HG02642 (cell line): ENCODE data around the gene CUEDC1.

ENCODE experiments used
- ATAC-seq: cut with Tn5 transposase; IDR thresholded peaks from one replicate; pipeline ENCODE4 v1.9.1; 2021; ENCODE audit warnings: mild to moderate bottlenecking; ENCODE audit not compliant: unreplicated experiment, poor library complexity

The CUEDC1 gene

DNA sequence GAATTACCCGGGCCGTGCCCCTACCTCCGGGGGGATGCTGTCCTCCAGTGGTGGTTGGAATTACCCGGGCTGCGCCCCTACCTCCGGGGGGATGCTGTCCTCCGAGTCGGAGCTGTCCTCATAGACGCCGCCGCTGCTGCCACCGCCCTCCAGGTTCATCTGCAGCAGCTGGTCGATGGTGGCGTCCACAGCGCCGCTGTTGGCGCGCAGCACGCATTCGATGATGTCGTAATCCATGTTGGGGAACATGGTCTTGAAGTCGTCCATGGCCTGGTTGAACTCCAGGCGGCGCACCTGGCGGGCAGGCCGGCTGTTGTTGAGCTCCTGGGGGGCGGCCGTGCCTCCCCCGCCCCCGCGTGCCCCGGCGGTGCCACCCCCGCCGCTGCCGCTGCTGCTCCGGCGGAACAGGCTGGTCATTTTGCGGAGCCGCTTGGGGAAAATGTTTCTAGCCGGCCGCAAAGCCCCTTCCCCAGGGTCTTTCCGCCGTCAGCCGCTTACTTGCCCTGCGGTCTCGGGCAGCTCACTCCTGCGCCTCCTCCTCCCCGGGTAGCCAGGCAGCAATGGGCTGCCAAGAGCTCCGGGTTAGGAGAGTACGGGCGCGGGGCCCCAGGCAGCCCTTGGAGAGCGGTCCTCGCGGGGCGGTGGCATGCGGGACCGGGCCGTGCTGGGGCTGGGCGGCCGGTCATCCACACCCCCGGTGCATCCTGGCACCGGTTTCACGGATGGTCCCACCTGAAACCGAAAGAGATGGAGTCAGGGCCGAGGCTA lies 69.9 kb downstream of the CUEDC1 start:
- ATAC-seq: no peak

DNA sequence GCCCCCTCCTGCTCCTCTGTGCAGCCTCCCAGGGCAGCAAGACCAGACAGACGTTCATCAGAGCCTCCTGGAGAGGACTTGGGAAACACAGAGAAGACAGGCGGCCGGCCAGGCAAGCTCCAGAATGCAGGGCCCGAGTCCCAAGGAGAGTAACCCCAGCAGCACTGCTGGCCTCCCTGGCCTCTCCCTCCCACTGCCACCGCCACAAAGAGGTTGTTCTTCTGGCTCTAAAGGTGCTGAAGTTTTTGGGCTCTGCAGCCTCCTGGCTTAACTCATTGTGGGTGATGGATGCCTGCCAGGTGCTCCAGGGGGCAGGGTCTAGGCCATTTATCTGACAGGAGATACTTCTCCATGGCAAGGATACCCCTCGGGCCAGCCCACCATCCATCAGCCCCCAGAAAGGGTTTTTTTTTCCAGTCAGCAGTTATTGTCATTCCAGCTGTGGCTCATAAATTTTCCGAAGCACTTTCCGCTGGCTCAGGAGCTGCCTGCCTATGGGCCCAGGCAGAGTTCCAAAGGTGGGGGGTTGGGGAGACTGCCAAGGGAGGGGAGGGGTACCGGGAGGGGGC lies 73.3 kb downstream of the CUEDC1 start:
- no peak for ATAC-seq

DNA sequence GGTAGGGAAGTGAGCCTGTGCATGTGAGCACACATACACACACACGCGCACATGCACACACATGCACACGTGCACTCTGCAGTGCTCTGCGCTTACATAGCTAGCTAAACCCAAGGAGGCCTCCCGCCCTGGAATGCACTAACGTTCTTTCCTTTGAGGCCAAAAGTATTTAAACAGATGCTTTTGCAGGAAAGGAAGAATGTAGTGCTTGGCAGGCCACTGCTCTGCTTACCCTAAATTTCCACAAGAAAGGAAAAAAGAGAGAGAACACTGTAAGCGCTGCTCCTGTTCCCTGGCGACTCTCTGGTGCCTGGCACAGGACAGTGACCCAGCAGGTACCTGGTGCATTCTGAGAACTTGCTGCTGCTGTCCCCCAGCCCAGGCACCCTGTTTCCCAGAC lies 74.1 kb downstream of the CUEDC1 start:
- ATAC-seq: no peak

DNA sequence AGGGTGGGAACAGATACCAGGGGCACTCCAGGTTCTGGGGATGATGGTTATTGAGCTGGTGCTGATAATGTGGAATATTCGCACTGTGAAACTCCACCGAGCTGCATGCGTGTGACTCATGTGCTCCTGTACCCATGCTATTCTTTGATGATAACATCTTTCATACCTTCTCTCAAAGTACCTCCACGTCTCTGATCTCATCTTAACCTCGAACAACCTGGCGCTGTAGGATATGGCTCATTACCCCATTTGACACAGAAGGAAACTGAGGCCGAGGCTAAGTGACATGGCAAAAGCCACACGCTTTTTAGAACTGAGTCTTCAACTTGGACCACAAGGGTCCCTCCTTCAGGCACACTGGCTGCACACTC lies 75.1 kb downstream of the CUEDC1 start:
- no peak for ATAC-seq

DNA sequence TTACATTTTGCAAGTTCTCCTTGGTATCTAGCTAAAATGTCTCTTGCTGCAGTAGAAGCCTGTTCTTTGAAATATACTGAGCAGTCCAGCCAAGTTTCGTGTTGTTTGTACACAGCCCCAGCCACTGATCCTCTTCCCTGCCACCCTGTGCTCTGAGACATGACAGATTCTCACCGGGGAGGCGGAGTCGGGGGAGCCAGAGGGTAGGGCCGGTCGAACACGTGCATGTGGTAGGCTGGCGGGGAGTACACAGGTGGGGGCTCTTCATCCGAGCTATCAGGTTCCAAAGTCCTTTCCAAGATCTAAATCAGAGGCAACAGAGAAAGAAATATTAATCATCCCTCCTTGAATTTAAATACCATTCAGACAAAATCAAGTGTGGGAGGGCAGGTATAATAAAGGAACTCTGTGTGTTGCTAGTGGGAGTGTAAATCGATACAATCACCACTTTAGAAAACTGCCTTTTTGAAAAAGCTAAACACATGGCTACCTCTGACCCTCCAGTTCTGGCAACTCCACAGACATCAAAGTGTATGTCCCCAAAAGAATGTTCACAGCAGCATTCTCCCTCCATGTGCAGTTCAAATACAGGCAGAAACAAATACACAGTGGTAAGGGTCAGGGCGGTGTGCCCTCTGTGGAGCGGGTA lies 75.7 kb downstream of the CUEDC1 start:
- ATAC-seq: no peak

DNA sequence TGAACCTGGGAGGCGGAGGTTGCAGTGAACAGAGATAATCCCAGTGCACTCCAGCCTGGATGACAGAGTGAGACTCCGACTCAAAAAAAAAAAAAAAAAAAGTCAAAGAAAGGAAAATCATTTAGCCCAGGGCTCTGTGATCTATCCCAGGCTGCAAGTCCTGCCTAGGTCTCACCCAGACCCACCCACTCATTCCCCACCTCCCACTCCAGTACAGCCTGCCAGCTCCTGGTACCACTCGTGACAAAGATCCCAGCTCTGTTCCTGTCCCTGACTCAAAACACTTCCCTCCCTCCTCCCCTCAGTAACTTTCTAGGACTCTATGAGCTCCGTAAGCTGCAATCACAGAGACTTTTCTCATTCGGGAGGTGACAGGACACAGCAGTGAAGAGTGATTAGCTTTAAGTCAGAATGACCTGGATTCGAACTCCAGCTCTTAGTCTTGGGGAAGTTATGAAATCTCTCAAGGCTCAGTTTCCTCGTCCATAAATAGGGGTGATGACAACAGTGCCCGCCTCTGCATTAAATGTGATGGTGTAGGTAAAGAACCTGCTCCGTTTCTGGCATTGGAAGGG lies 77.3 kb downstream of the CUEDC1 start:
- ATAC-seq: no peak

DNA sequence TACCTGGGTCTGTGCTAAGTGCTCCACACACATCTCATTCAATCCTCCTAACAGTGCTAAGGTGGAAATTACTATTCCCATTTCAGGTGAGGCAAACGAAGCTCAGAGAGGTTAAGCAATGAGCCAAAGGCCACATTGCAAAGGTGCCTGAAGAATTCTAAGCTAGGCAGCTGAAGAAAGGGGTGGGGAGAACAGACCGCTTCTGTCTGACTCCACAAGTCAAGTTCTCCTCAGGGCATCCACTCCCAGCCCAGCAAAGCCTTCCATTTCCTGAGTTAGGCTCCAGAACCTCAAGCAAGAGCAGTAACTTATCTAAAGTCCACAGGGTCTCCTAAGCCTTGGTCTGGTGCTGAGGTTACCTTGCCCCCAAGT lies 78.4 kb downstream of the CUEDC1 start:
- no peak for ATAC-seq

DNA sequence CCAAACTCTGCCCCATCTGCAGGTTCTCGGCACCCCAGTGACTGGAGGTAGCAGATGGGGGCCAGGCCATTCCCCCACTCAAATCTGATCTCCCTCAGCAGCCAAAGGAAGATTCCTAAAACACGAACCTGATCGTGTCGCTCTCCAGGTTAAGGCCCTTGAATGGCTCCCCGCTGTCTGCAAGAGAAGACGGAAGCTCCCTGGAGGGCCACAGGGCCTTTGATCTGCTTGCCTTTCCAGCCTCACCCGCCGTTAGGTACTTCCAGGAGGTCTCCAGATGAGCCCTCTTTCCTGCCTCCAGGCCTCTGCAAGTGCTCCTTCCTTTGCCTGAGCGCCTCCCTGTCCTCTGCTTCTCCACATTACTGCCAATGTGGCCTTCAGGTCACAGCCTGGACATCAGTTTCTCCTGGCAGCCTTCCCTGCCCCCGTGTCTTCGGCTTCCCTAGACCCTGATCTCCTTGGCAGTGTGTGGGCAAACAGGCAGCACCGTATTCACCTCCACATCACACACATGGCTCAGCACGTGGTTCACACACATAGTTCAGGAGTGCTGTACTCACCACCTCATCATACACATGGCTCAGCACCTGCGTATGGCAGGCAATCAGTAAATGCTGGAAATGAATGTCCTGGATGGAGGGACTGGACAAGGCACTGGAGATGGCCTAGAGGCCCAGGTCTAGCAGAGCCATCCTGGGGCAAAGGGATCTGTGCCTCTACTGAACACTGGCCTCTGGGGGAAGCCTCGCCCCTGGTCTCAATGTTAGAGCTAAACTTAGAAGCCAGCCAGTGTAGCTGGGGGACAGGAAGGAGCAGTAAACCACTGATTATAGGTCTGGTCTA lies 79.0 kb downstream of the CUEDC1 start:
- ATAC-seq: no peak

DNA sequence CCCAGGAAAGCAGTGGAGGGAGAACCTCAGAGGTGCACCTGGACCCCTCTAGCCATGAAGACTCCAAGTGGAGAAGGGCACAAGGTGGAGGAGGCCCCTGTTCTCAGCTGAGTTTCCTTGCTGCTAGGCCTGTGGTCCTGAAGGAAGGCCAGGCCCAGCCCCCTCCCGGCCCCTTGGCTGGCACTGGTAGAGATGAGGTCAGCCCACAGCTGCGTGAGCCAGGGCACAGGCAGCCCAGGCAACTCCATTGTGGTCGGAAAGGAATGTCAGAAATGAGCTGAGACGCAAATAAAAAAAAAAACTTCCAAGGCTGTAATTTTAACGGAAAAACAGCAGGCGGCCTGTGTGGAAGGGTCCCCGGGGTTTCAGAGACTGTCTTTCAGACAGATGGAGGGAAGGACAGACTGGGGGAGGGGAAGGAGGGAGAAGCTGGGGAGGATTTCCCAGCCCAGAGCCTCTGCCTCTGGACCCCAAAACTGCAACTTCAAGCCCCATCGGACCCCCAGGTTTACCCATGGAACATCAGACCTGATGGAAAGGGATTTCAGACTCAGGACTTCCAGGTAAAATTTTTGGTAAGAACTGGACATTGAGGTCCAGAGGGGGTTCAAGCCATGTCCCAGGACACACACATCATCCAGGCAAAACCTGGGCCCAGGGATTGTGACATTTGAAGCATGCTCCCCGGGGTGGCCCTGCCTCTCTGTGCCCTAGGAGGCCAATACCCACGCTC lies 79.8 kb downstream of the CUEDC1 start:
- ATAC-seq: no peak

DNA sequence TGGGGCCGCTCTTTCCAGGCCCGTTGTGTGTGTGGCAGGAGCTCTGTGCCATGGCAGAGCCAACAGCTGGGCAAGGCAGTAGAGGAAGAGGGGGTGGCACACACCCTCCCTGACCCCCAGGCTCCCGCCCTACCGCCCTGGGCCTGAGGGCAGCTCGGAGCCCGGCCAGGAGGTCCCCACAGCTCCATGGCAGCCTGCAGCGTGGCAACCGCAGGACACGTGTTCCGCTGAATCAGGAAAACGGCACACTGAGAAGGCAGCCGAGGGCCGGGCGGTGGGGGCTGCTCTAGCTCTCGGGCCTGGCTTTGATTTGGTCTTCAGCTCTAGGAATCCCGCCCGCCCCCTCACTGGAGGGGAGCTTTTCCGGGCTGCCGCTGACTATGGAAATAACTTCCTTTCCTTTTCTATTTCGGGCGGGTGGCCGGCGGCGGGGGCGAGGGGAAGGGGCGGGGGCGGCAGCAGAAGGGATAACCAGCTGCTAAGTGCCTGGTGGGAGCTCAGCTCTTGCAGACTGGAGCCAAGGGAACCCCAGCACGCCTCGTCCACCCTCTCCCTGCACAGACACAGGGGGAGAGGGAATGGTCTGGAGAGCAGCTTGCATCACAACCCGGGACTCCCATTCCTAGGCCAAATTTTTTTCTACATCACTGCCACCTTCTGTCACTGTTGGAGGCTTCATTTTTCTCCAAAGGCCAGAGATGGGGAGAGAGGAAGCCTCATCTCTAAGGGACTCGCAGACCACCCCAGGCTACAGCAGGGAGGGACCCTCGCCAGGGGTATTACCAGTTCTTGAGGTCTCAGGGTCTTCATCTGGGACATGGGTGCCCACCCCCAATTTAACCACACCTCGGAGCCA lies 80.5 kb downstream of the CUEDC1 start:
- no peak for ATAC-seq

DNA sequence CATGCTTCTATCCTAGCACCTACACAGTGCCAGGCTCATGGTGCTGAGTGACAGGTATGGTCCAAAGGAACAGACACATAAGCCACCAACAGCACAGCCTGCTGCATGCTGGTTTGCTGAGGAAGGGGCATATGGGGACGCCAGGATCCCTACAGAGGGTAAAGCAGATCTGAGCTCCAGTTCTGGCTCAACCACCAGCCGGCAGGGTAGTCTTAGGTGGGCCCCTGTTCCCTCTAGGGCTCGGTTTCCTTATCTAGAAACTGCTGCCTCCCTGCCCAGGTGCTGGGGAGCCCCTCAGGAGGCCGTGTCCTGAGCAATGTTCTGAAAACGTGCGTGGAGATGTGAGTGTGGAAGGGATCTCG lies 81.2 kb downstream of the CUEDC1 start:
- no peak for ATAC-seq

DNA sequence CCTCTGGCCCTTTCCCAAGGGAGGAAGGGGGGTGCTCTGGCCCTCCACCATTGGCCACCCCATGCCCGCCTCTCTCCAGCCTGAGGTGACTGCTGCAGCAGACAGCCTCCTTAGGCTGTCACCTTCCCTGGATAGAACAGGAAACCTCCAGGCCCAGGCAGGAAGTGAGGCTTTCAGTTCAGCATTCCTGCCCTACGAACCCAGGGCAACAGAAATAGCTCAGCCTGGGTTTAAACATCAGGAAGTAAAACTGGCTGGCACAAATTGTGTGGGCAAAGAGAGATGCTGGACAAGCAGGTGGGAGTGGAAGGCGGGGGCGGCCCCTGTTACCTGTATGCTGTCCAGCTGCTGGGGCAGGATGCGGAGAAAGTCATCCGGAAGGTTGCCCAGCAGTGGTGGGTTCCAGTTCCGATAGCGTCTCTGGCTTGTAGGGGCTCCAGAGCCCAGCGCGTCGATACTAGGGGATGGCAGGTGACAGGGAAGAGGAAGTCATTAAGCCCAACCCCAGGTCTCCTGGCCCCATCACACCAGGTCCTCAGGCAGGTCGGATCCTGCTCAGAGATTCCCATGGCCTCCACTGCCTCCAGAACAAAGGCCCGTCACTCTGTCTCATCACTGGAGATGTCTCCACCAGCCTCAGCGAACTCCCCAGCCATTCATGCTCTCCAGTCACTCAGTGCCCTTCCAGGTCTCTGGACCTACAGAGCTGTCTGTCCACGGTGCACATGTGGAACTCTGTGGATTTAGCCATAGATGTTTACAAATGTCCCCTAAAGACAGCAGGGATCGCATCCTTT lies 81.8 kb downstream of the CUEDC1 start:
- no peak for ATAC-seq

DNA sequence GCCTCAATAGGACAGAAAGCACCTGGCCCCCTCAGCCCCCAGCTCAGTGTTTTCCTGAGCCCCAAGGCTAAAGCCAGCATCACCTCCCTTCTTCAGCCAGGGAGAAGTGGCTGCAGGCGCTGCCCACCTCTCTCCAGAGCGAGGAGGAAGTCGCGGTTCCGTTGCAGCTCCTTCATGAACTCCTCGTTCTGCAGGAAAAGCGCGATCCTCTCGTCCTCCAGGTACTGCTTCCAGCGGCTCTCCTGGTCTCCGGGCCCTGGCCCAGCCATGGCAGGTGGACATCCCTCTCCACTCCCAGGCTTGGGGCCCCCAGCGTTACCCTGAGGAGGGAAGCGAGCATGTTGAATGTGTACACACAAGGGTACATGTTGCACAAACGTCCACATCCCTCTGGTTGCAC lies 82.7 kb downstream of the CUEDC1 start:
- ATAC-seq: no peak

DNA sequence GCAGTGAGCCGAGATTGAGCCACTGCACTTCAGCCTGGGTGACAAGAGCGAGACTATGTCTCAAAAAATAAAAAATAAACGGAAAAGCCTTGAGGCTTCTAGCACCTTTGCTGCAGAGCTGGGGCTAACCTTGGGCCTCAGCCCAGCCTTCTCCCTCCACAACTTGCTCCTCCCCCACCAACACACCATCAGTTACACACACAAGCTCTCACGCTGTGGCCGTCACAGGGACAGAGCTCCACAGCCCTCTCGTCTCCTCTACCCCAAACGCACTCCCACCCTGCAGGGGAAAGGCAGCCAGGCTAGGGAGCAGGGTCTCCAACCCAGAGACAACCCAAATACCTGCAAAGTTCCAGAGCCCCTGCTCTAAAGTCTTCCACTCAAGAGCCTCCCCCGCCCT lies 83.3 kb downstream of the CUEDC1 start:
- no peak for ATAC-seq

DNA sequence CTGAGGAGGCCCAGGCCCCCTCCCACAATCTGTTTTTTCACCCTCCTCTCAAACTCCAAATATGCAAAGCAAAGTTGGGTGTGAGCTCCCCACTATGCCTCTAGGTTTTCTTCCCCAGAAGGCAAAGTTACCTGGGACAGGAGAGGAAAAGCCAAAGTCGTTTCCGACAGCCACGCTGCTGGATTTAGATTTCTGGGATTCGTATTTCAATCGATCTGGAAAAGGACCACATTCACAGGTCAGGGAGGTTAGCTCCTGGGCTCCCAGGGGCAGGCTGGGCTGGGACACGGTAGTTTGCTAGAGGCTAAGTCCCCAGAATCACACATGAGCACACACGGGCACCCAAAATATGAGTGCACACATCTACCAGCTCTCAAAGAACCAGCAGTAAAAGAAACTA lies 84.1 kb downstream of the CUEDC1 start:
- no peak for ATAC-seq

DNA sequence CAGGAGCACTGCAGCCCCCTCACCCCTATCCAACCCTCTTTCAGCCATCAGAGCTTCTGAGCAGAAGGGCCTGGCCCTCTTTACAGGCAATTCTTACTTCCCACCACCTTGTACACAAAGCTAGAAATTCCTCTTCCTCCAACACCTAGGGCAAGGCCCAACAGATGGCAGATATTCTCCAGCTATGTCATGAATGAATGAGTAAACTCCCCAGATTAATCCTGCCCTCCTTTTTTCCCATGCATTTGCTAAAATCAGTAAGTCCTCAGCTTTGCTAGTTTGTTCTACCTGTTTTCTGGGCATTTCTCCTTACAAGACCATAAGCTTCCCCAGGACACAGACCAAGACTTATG lies 85.0 kb downstream of the CUEDC1 start:
- ATAC-seq: no peak

DNA sequence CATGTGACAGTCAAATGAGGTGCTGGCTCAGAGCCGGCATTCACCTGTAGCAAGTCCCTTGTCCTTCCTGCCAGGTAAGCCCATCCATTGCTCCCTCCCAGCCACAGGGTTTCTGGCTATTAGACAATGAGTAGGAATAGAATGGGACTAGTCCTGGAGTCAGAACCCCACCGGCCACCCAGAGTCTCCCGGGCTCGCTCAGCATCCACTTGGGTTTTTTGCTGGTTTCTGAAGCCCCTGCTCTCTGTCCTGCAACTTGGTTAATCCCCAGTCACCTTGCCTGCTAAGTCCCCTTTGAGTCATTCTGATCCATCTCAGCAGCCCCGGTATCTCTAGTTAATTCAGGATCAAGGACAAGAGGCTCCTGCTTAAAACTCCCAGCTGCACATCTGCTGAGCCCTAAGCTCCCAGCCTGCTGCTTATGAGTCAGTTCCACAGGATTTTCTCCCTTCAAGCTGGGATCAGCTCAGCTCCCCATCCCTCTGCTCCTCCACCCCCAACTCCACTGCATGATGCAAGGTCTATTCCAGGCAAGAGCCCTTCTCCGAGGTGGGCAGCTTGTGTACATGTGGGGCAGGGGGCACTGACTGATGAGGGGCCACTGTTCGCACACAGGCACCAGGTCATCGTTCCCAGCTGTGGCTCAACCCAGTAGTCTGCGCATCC lies 85.5 kb downstream of the CUEDC1 start:
- ATAC-seq: no peak
